Adrenal gland (tissue), 12 donors: Measurements from ENCODE around the gene TIPARP. TPM values are rescaled to one million over a fixed set of nuclear protein-coding genes. Genes with fewer than 3 reads are reported as not detected.
A peak's percentile ranks its signal among the peaks of the same experiment; 100 is the strongest.
"Not testable (repeated sequence)": the region's sequence is repeated elsewhere in the genome, so short reads cannot be mapped to it uniquely, and the experiment has no call there.

Source experiments
- DNase-seq, 7 donors: peaks; one replicate each; pipeline ENCODE4 v3.0.0-alpha.2; 2019 to 2020
- H3K27ac ChIP-seq, 5 donors: fragments of 200-600 bp; sonication (generic) in 4 of 5; 1 replicate in 3 of 5; 2 replicates in 2 of 5; pipeline versions ENCODE4 v1.5.1 to v1.8.0; 2016 to 2020; ENCODE audit warnings: mild to moderate bottlenecking in 1 of 5
- H3K27me3 ChIP-seq: fragments of 200-600 bp; 2 replicates; pipeline ENCODE4 v1.8.0; 2021
- H3K36me3 ChIP-seq, 2 donors: fragments of 200-600 bp; replicated peaks in 1 of 2; 1 replicate in 1 of 2; 2 replicates in 1 of 2; pipeline versions ENCODE4 v1.5.1 to v1.8.0; 2018 to 2022
- H3K4me1 ChIP-seq, 2 donors: fragments of 200-600 bp; replicated peaks in 1 of 2; 1 replicate in 1 of 2; 2 replicates in 1 of 2; pipeline versions ENCODE4 v1.5.1 to v1.8.0; 2018 to 2021
- H3K4me3 ChIP-seq, 4 donors: fragments of 200-600 bp; sonication (generic) in 3 of 4; one replicate each; pipeline ENCODE4 v1.5.1; 2016 to 2018
- H3K9me3 ChIP-seq, 3 donors: fragments of 200-600 bp; sonication (generic) in 1 of 3; replicated peaks in 1 of 3; 1 replicate in 2 of 3; 2 replicates in 1 of 3; pipeline versions ENCODE4 v1.5.1 to v1.8.0; 2016 to 2021
- CTCF ChIP-seq, 6 experiments: fragments of 450-650 bp in 4 of 6; fragments of 200-600 bp in 2 of 6; sonication (generic) in 1 of 6; IDR thresholded peaks; 1 replicate in 5 of 6; 2 replicates in 1 of 6; pipeline versions ENCODE4 v1.5.1 to v1.8.0; 2016 to 2021; ENCODE audit warnings: antibody characterized with exemption in 6 of 6, mild to moderate bottlenecking in 2 of 6, moderate library complexity in 1 of 6
- POLR2A ChIP-seq, 2 donors: fragments of 450-650 bp; IDR thresholded peaks; one replicate each; pipeline ENCODE4 v1.6.1; 2017; ENCODE audit warnings: antibody characterized with exemption in 2 of 2, mild to moderate bottlenecking in 2 of 2, moderate library complexity in 1 of 2
- WGBS, 4 donors: extraction: QIAGEN DNeasy Blood & Tissue Kit in 2 of 4; methylation state at CpG; one replicate each; pipeline versions ENCODE4 v1.1.5 to v1.1.7; 2013 to 2017; 5-methylcytosine and 5-hydroxymethylcytosine counted together
- intact Hi-C, 2 donors: fragments of 100-400 bp; cut with DNase I; formaldehyde crosslinking; loops; one replicate each; pipeline versions ENCODE4 v1.14.1 to v1.15.0; 2022 to 2023
- polyA plus RNA-seq, 3 donors: library from polyadenylated mRNA; stranded (reverse); fragments of 200-250 nt in 2 of 3; fragments of 350-450 nt in 1 of 3; fragmentation: Illumina TruSeq in 1 of 3; extraction: RNeasy Lipid Tissue Mini Kit (QIAGEN cat#74804) in 1 of 3; gene quantifications; one replicate each; pipeline ENCODE4 v1.2.3, GENCODE V29; 2013 to 2014
- total RNA-seq, 9 donors: library from RNA; depleted of rRNA in 4 of 9; stranded (reverse); fragments of >200 nt in 4 of 9; fragments of 120-200 nt in 1 of 9; fragmentation: NEBNext Ultra II Directional in 1 of 9; extraction: Animal tissue kit (Norgen Biotek cat#: 25700) in 1 of 9; gene quantifications; one replicate each; pipeline versions ENCODE4 v1.1.0 to v1.2.4, GENCODE V29; 2013 to 2023
- donor health status: healthy with polysubstance abuse.
- donor health status: Bipolar disorder and iron deficiency.
- donor health status: DM: yes; HTN: yes; CAD: no.
- donor health status: DM: no; HTN: no; CAD: no.
- donor health status: DM: no; HTN: no; CAD: no.
- donor health status: DM: yes; HTN: yes; CAD: no.

Gene TIPARP
- total and polyA plus RNA-seq, 12 donors = 9.5 to 75.5 (median 18.2) TPM

- H3K4me3 ChIP-seq = no peak overlapping the region
- intact Hi-C loops = no loop called here
- H3K9me3 ChIP-seq = no peaks in the 10 kb centered on the region
- no peak for DNase-seq
- H3K36me3 ChIP-seq = no peaks in the 10 kb centered on the region
- H3K4me1 ChIP-seq = no peaks in the 10 kb centered on the region
- TF ChIP-seq CTCF (IDR thresholded peaks at IDR 0.05) (no peak), POLR2A (IDR thresholded peaks at IDR 0.05) (no peak)
- no peaks in the 10 kb centered on the region for H3K27me3 ChIP-seq
- H3K27ac ChIP-seq = no peak overlapping the region
- 92 to 98% (median 96%) methylated on average over 1 of the region's 1 CpG for WGBS, 4 donors
Measured at GRCh38 chr3:156711113-156711512, 36.7 kb downstream of the TIPARP start.

GRCh38 chr3:156711944-156712343 is 37.6 kb downstream of the TIPARP start:
- 99 to 100% (median 100%) methylated on average over 2 to 4 of the region's 4 CpGs; no CpG with 5 or more reads in 1 of the 4 donors for whole genome bisulfite sequencing, 4 donors
- H3K27me3 ChIP-seq, intact Hi-C loops: not testable (repeated sequence)

GRCh38 chr3:156716105-156716862 is 41.9 kb downstream of the TIPARP start:
- intact Hi-C loops = no loop called here
- 63 to 70% (median 66%) methylated on average over 6 of the region's 6 CpGs for WGBS, 4 donors
- no peak overlapping the region for H3K4me3 ChIP-seq
- no peaks in the 10 kb centered on the region for H3K9me3 ChIP-seq
- TF ChIP-seq CTCF (IDR thresholded peaks at IDR 0.05) (no peak), POLR2A (IDR thresholded peaks at IDR 0.05) (no peak)
- no peaks in the 10 kb centered on the region for H3K4me1 ChIP-seq
- DNase-seq = peak in 1 of 7 donors; percentile 46
- no peaks in the 10 kb centered on the region for H3K27me3 ChIP-seq
- H3K27ac ChIP-seq = no peak overlapping the region
- no peaks in the 10 kb centered on the region for H3K36me3 ChIP-seq

More at GRCh38 chr3:156711944-156712343, 37.6 kb downstream of the TIPARP start:
- DNase-seq, H3K4me3 ChIP-seq, H3K27ac ChIP-seq, H3K36me3 ChIP-seq, H3K9me3 ChIP-seq, H3K4me1 ChIP-seq: not testable (repeated sequence)

- Histone ChIP-seq H3K4me3 (no peak overlapping the region), H3K27ac (no peak overlapping the region), H3K36me3 (no peaks in the 10 kb centered on the region), H3K4me1 (no peaks in the 10 kb centered on the region), H3K9me3 (no peaks in the 10 kb centered on the region), H3K27me3 (no peaks in the 10 kb centered on the region)
- TF ChIP-seq POLR2A (IDR thresholded peaks at IDR 0.05) (no peak), CTCF (IDR thresholded peaks at IDR 0.05) (no peak)
- 61 to 71% (median 66%) methylated on average over 3 of the region's 3 CpGs for WGBS, 4 donors
- intact Hi-C loops = no loop called here
- peak in 2 of 7 donors; percentile 21 to 35 for DNase-seq
Measured at GRCh38 chr3:156718622-156719306, 44.4 kb downstream of the TIPARP start.
